Nephron progenitor cell (in vitro differentiated cells): ENCODE measurements around the gene LIPA.
"Not testable (repeated sequence)": the region's sequence is repeated elsewhere in the genome, so short reads cannot be mapped to it uniquely, and the experiment has no call there.

Experiments used
- DNase-seq: peaks from one replicate; pipeline ENCODE4 v3.0.0; 2021
- H3K27ac Mint-ChIP-seq: 2 replicates; pipeline ENCODE4 v1.8.0; 2021; ENCODE audit warnings: mild to moderate bottlenecking, moderate library complexity, mixed read lengths
- H3K27me3 Mint-ChIP-seq: 2 replicates; pipeline ENCODE4 v1.8.0; 2021; ENCODE audit warnings: mild to moderate bottlenecking, low read depth, mixed read lengths; ENCODE audit not compliant: poor library complexity
- H3K36me3 Mint-ChIP-seq: 2 replicates; pipeline ENCODE4 v1.8.0; 2021; ENCODE audit warnings: low read depth, mixed read lengths
- H3K4me1 Mint-ChIP-seq: 2 replicates; pipeline ENCODE4 v1.8.0; 2021; ENCODE audit warnings: mixed read lengths
- H3K4me3 Mint-ChIP-seq: 2 replicates; pipeline ENCODE4 v1.8.0; 2021; ENCODE audit warnings: mild to moderate bottlenecking, moderate library complexity, mixed read lengths
- H3K9me3 Mint-ChIP-seq: 2 replicates; pipeline ENCODE4 v1.8.0; 2021; ENCODE audit warnings: mild to moderate bottlenecking, moderate library complexity, mixed read lengths
- TF ChIP-seq, protein P1 (sequence below): fragments of 200-600 bp; sonication (generic); IDR thresholded peaks from 2 replicates; pipeline ENCODE4 v1.5.0; 2021; ENCODE audit warnings: antibody characterized with exemption

LIPA gene

DNA sequence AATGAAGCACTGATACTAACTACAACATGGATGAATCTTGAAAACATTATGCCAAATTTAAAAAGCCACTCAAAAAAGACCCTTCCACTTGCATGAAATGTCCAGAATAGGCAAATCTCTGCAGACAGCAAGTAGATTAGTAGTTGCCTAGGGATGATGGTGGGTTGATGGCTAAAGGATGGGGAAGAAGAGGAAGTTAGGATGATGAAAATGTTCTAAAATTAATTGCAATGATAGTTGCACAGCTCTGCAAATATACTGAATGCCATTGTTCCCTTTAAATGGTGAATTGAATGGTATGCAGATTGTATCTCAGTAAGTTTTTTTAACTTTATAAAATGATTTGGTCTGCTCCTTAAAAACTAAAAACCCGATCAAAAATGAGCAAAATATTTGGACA lies 7.3 kb upstream of the LIPA start:
- Mint-ChIP-seq H3K27ac (no peak overlapping the region), H3K27me3 (peaks cover 13% of the 10 kb centered on the region), H3K9me3 (peaks cover 12% of the 10 kb centered on the region), H3K36me3 (peaks cover 4% of the 10 kb centered on the region), H3K4me1 (no peaks in the 10 kb centered on the region), H3K4me3 (no peak overlapping the region)
- TF ChIP-seq, protein P1, sequence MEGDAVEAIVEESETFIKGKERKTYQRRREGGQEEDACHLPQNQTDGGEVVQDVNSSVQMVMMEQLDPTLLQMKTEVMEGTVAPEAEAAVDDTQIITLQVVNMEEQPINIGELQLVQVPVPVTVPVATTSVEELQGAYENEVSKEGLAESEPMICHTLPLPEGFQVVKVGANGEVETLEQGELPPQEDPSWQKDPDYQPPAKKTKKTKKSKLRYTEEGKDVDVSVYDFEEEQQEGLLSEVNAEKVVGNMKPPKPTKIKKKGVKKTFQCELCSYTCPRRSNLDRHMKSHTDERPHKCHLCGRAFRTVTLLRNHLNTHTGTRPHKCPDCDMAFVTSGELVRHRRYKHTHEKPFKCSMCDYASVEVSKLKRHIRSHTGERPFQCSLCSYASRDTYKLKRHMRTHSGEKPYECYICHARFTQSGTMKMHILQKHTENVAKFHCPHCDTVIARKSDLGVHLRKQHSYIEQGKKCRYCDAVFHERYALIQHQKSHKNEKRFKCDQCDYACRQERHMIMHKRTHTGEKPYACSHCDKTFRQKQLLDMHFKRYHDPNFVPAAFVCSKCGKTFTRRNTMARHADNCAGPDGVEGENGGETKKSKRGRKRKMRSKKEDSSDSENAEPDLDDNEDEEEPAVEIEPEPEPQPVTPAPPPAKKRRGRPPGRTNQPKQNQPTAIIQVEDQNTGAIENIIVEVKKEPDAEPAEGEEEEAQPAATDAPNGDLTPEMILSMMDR, result no peak
- DNase-seq, result no peak

- H3K36me3 Mint-ChIP-seq, result peaks cover 8% of the 10 kb centered on the region
- DNase-seq, result no peak
- H3K27me3 Mint-ChIP-seq, result peaks cover 13% of the 10 kb centered on the region
- no peak overlapping the region for H3K4me3 Mint-ChIP-seq
- no peaks in the 10 kb centered on the region for H3K4me1 Mint-ChIP-seq
- H3K27ac Mint-ChIP-seq, result no peak overlapping the region
- TF ChIP-seq, protein P1, result no peak
- H3K9me3 Mint-ChIP-seq, result peaks cover 25% of the 10 kb centered on the region
Measured at GRCh38 chr10:89257581-89257980, 6.0 kb upstream of the LIPA start.

DNA sequence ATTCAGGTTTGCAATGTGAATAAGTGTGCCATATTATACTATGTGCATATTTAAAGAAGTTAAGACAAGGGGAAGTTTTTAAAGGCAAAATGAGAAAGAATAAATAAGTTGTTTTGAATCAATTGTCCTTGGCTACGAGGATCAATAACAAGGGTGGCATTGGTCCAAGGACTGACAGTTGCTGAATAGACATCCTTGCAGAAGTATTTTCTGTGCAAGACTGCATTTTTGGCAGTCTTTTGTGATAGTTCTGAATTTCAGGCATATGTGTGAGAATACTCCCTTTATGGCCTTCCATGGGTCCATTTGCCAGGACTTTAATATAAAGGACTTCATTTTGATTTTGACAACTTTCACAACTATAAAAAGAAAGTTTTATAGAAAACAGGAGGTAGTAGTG lies 5.4 kb upstream of the LIPA start:
- no peak for DNase-seq
- TF ChIP-seq, protein P1, result no peak
- Mint-ChIP-seq H3K36me3 (peaks cover 8% of the 10 kb centered on the region), H3K9me3 (peaks cover 30% of the 10 kb centered on the region), H3K4me3 (no peak overlapping the region), H3K27ac (no peak overlapping the region), H3K4me1 (no peaks in the 10 kb centered on the region), H3K27me3 (peaks cover 11% of the 10 kb centered on the region)

- H3K4me1 Mint-ChIP-seq, result peaks cover under 1% of the 10 kb centered on the region
- peaks cover 8% of the 10 kb centered on the region for H3K36me3 Mint-ChIP-seq
- H3K9me3 Mint-ChIP-seq, result peaks cover 30% of the 10 kb centered on the region
- peaks cover 11% of the 10 kb centered on the region for H3K27me3 Mint-ChIP-seq
- H3K27ac Mint-ChIP-seq, result no peak overlapping the region
- no peak for DNase-seq
- H3K4me3 Mint-ChIP-seq, result no peak overlapping the region
- TF ChIP-seq, protein P1, result no peak
Measured at GRCh38 chr10:89256340-89256739, 4.8 kb upstream of the LIPA start.

- no peak for DNase-seq
- Mint-ChIP-seq H3K27ac (no peak overlapping the region), H3K9me3 (peaks cover 30% of the 10 kb centered on the region), H3K4me1 (peaks cover 6% of the 10 kb centered on the region), H3K36me3 (peaks cover 8% of the 10 kb centered on the region), H3K27me3 (peaks cover 16% of the 10 kb centered on the region), H3K4me3 (no peak overlapping the region)
- TF ChIP-seq, protein P1, result no peak
Measured at GRCh38 chr10:89255793-89256192, 4.2 kb upstream of the LIPA start.

DNA sequence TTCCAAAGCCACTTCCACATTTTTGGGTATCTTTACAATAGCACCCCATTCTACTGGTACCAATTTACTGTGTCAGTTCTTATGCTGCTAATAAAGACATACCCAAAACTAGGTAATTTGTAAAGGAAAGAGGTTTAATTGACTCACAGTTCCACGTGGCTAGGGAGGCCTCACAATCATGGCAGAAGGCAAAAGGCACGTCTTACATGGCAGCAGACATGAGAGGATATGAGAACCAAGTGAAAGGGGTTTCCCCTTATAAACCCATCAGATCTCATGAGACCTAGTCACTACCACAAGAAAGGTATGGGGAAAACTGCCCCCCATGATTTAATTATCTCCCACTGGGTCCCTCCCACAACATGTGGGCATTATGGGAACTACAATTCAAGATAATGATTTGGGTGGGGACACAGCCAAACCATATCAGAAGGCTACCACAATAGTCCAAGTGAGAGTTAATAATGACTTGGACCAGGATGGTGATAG lies 3.6 kb upstream of the LIPA start:
- Mint-ChIP-seq H3K9me3 (peaks cover 30% of the 10 kb centered on the region), H3K27me3 (peaks cover 19% of the 10 kb centered on the region)
- DNase-seq, H3K36me3 Mint-ChIP-seq, H3K27ac Mint-ChIP-seq, H3K4me3 Mint-ChIP-seq, H3K4me1 Mint-ChIP-seq: not testable (repeated sequence)
